Naive thymus-derived CD4-positive, alpha-beta T cell (primary cell): Measurements from ENCODE around the gene GGNBP2. TPM values are rescaled to one million over a fixed set of nuclear protein-coding genes. Genes with fewer than 3 reads are reported as not detected.

Source experiments
- ATAC-seq: fragments of 150-1000 bp; cut with Tn5 transposase; 2 replicates; pipeline ENCODE4 v1.10.0; 2021; ENCODE audit warnings: mild to moderate bottlenecking, moderate library complexity
- CTCF ChIA-PET: fragments of 350-600 bp; sonication (Branson Sonifier 250); formaldehyde crosslinking; loops from one replicate; lab custom pipeline; 2021; ENCODE audit warnings: antibody characterized with exemption; lab: Charles Lee
- POLR2A ChIA-PET: fragments of 350-600 bp; sonication (Branson Sonifier 250); formaldehyde crosslinking; loops from one replicate; lab custom pipeline; 2021; ENCODE audit warnings: antibody characterized with exemption, inconsistent platforms; lab: Charles Lee
- DNase-seq, 9 donors: peaks; one replicate each; pipeline versions ENCODE4 v3.0.0 to v3.0.0-alpha.2; 2020 to 2022; ENCODE audit warnings: mixed read lengths in 1 of 9
- H3K27ac ChIP-seq: one replicate; pipeline ENCODE4 v1.7.0; 2013; ENCODE audit warnings: mild to moderate bottlenecking, low read depth, low read length, moderate library complexity
- H3K27me3 ChIP-seq, 2 donors: one replicate each; pipeline ENCODE4 v1.7.0; 2013; ENCODE audit warnings: low read length in 2 of 2, mild to moderate bottlenecking in 2 of 2, moderate library complexity in 2 of 2; ENCODE audit not compliant: control insufficient read depth in 2 of 2, insufficient read depth in 2 of 2
- H3K36me3 ChIP-seq, 3 experiments: 1 replicate in 2 of 3; 2 replicates in 1 of 3; pipeline ENCODE4 v1.7.0; 2013; ENCODE audit warnings: low read length in 3 of 3, mild to moderate bottlenecking in 3 of 3, moderate library complexity in 1 of 3; ENCODE audit not compliant: insufficient read depth in 3 of 3, control insufficient read depth in 2 of 3
- H3K4me1 ChIP-seq, 2 donors: one replicate each; pipeline ENCODE4 v1.7.0; 2013; ENCODE audit warnings: low read length in 2 of 2, mild to moderate bottlenecking in 2 of 2, moderate library complexity in 1 of 2; ENCODE audit not compliant: control insufficient read depth in 2 of 2, insufficient read depth in 2 of 2
- H3K4me3 ChIP-seq: 2 replicates; pipeline ENCODE4 v1.7.0; 2013; ENCODE audit warnings: mild to moderate bottlenecking, low read length
- H3K9me3 ChIP-seq, 3 experiments: 1 replicate in 2 of 3; 2 replicates in 1 of 3; pipeline ENCODE4 v1.7.0; 2013; ENCODE audit warnings: low read length in 3 of 3; ENCODE audit not compliant: control insufficient read depth in 2 of 3
- H3K27ac Mint-ChIP-seq, 9 donors: one replicate each; pipeline ENCODE4 v1.8.0; 2020 to 2022; ENCODE audit warnings: mixed read lengths in 9 of 9, mild to moderate bottlenecking in 8 of 9, moderate library complexity in 5 of 9, inconsistent platforms in 2 of 9
- H3K27me3 Mint-ChIP-seq, 5 donors: one replicate each; pipeline ENCODE4 v1.8.0; 2021 to 2022; ENCODE audit warnings: mixed read lengths in 5 of 5, mild to moderate bottlenecking in 1 of 5
- H3K36me3 Mint-ChIP-seq, 5 donors: one replicate each; pipeline ENCODE4 v1.8.0; 2020 to 2022; ENCODE audit warnings: mixed read lengths in 5 of 5, mild to moderate bottlenecking in 3 of 5, inconsistent platforms in 1 of 5
- H3K4me1 Mint-ChIP-seq, 7 donors: one replicate each; pipeline ENCODE4 v1.8.0; 2020 to 2022; ENCODE audit warnings: mixed read lengths in 7 of 7, mild to moderate bottlenecking in 3 of 7, inconsistent platforms in 1 of 7
- H3K4me3 Mint-ChIP-seq, 10 donors: one replicate each; pipeline ENCODE4 v1.8.0; 2020 to 2022; ENCODE audit warnings: mild to moderate bottlenecking in 10 of 10, mixed read lengths in 10 of 10, moderate library complexity in 6 of 10, inconsistent platforms in 2 of 10
- H3K9me3 Mint-ChIP-seq, 11 donors: one replicate each; pipeline ENCODE4 v1.8.0; 2020 to 2022; ENCODE audit warnings: mixed read lengths in 11 of 11, mild to moderate bottlenecking in 4 of 11, inconsistent platforms in 1 of 11, moderate library complexity in 1 of 11
- intact Hi-C, 2 donors: fragments of 100-400 bp; cut with micrococcal nuclease; formaldehyde crosslinking; loops; one replicate each; pipeline ENCODE4 v1.15.1; 2023
- polyA plus RNA-seq, 2 donors: library from polyadenylated mRNA; unstranded; fragments of 300-500 nt; fragmentation: Illumina TruSeq; gene quantifications; one replicate each; pipeline ENCODE4 v1.2.3, GENCODE V29; 2021
- total RNA-seq, 6 experiments: library from RNA in 5 of 6; stranded (reverse) in 5 of 6; gene quantifications; 1 replicate in 5 of 6; 2 replicates in 1 of 6; pipeline ENCODE4 v1.2.3 and lab custom pipeline; 2021 to 2026

Gene GGNBP2
- total and polyA plus RNA-seq, 7 experiments from 2014 or later: 60.4 to 173 (median 138) TPM

DNA sequence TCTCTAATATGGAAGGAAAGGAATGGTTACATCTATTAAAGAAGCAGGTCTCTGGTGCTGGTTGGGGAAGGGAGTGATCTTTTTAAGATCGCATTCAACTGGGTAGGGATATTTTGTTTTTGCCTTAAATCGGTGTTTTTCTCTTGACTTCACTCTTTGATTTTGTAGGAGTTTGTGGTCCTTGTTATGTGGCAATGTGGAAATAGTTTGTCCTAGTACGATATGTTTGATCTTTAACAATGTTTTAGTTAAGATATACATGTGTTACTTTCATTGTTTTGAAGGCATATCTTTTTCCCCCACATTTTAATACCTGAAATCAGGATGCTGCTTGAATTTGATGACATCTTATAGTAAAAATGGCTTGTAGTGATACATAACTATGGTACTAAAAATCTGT lies 8.7 kb downstream of the GGNBP2 start:
- CTCF ChIA-PET: no interaction called here
- peak overlapping the region; percentile 29 to 88 (median 66) for H3K4me3 Mint-ChIP-seq
- H3K36me3 Mint-ChIP-seq: peaks cover 11 to 26% (median 21%) of the 10 kb centered on the region in 5 donors
- Histone ChIP-seq H3K4me3 (no peak overlapping the region), H3K36me3 (peaks cover 10 to 29% (median 17%) of the 10 kb centered on the region in 3 experiments), H3K27ac (no peak overlapping the region), H3K27me3 (no peaks in the 10 kb centered on the region), H3K4me1 (peaks cover 16 to 54% of the 10 kb centered on the region in 2 donors), H3K9me3 (no peaks in the 10 kb centered on the region)
- H3K27me3 Mint-ChIP-seq: no peaks in the 10 kb centered on the region
- ATAC-seq (peak; percentile 28), DNase-seq (peak in 5 of 9 donors; percentile 17 to 60 (median 35))
- H3K27ac Mint-ChIP-seq: peak overlapping the region; percentile 20 to 89 (median 67)
- intact Hi-C loops: no loop called here
- peaks cover 43 to 83% (median 68%) of the 10 kb centered on the region in 7 donors for H3K4me1 Mint-ChIP-seq
- POLR2A ChIA-PET: interaction anchor here (1.4 to 2.6 kb wide), 2 partner anchors 9 to 18 kb away, joined by 4 to 8 read pairs; partner anchors contain the start of genes GGNBP2 and PIGW
- H3K9me3 Mint-ChIP-seq: no peaks in the 10 kb centered on the region

DNA sequence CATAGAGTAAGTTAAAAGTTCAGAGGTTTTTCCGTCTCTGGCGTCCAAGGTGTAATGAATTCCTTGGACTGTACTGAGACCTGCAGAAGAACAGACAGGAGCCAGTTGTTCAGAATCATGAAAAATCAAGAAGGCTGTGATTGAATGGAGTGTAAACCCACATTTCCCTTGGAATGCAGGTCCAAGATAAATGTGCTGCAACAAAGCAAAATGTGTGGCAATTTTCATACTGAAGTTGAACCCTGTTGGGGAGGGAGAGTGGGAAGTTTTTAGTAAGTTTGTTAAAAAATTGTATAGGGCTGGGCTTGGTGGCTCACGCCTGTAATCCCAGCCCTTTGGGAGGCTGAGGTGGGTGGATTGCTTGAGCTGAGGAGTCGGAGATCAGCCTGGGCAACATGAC lies 21.4 kb downstream of the GGNBP2 start:
- ChIA-PET CTCF (no interaction called here), POLR2A (interaction anchor here (2.8 kb wide), 1 partner anchor 20 kb away, joined by 11 read pairs; no protein-coding TSS in a partner anchor)
- Mint-ChIP-seq H3K4me3 (no peak overlapping the region), H3K4me1 (peaks cover 12 to 37% (median 27%) of the 10 kb centered on the region in 7 donors), H3K36me3 (peaks cover 3 to 38% (median 21%) of the 10 kb centered on the region in 5 donors), H3K27ac (peak overlapping the region in 4 of 9 donors; percentile 11 to 56 (median 21)), H3K27me3 (no peaks in the 10 kb centered on the region), H3K9me3 (no peaks in the 10 kb centered on the region)
- peaks cover 7 to 81% (median 19%) of the 10 kb centered on the region in 3 experiments for H3K36me3 ChIP-seq
- H3K4me1 ChIP-seq: peaks cover 4 to 7% of the 10 kb centered on the region in 2 donors
- intact Hi-C loops: no loop called here
- H3K4me3 ChIP-seq: no peak overlapping the region
- no peak overlapping the region for H3K27ac ChIP-seq
- H3K27me3 ChIP-seq: no peaks in the 10 kb centered on the region
- ATAC-seq (no peak), DNase-seq (no peak)
- no peaks in the 10 kb centered on the region for H3K9me3 ChIP-seq

DNA sequence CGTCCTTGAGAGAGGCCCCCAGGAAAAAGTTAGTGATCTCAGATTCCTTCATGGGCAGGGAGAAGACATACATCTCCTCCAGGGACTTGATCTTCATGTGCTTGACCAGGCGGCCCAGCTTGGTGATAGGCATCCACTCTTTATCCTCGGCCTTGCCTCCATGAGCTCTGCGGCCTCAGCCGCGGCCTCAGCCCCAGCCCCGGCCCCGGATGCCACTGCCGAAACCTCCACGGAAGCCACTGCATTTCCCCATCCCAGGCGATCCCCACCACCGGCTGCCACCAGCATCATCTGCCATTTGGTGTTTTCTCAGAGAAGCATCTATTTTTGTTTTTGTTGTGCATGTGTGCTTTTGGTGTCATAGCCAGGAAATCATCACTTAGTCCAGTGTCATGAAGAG lies 30.3 kb downstream of the GGNBP2 start:
- POLR2A ChIA-PET: interaction anchor here (1.1 kb wide), 1 partner anchor 29 kb away, joined by 4 read pairs; no protein-coding TSS in a partner anchor
- H3K4me1 Mint-ChIP-seq: peaks cover 9 to 39% (median 29%) of the 10 kb centered on the region in 7 donors

DNA sequence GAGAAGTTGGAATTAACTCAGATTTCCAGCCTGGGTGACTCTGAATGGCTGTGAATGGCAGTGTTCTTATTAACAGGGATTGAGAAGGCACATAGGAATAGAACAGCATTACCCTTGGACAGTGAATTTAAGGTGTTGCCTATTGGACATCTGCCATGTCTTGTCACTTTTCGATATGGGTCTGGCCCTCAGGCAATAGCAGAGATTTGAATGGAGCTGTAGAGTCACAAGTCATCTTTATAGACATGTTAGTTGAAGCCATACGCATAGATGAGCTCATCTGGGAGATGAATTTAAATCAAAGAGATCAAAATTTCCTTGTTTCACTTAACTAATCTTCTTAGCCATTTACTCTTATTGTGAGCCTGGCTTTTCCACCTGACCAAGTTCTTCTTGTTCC lies 32.1 kb downstream of the GGNBP2 start:
- H3K4me1 Mint-ChIP-seq: peaks cover 12 to 39% (median 27%) of the 10 kb centered on the region in 7 donors
- H3K27me3 Mint-ChIP-seq: no peaks in the 10 kb centered on the region
- Histone ChIP-seq H3K4me3 (no peak overlapping the region), H3K27ac (no peak overlapping the region), H3K9me3 (no peaks in the 10 kb centered on the region), H3K36me3 (peaks cover 14 to 73% (median 15%) of the 10 kb centered on the region in 3 experiments), H3K27me3 (no peaks in the 10 kb centered on the region), H3K4me1 (no peaks in the 10 kb centered on the region)
- ATAC-seq (no peak), DNase-seq (no peak)
- peak overlapping the region in 1 of 10 donors; percentile 8 for H3K4me3 Mint-ChIP-seq
- intact Hi-C loops: no loop called here
- no peaks in the 10 kb centered on the region for H3K9me3 Mint-ChIP-seq
- ChIA-PET POLR2A (interaction anchor here (0.8 kb wide), 1 partner anchor 21 kb away, joined by 3 read pairs; no protein-coding TSS in a partner anchor), CTCF (no interaction called here)
- peaks cover 0 to 45% (median 23%) of the 10 kb centered on the region in 5 donors for H3K36me3 Mint-ChIP-seq
- H3K27ac Mint-ChIP-seq: peak overlapping the region in 4 of 9 donors; percentile 1 to 52 (median 32)

More for the DNA sequence above, 30.3 kb downstream of the GGNBP2 start:
- H3K4me3 Mint-ChIP-seq: no peak overlapping the region
- no peak for ATAC-seq
- peaks cover 0 to 40% (median 18%) of the 10 kb centered on the region in 5 donors for H3K36me3 Mint-ChIP-seq
- no peaks in the 10 kb centered on the region for H3K9me3 Mint-ChIP-seq
- intact Hi-C loops: no loop called here
- H3K27ac Mint-ChIP-seq: peak overlapping the region in 2 of 9 donors; percentile 13 to 32
- no peaks in the 10 kb centered on the region for H3K27me3 Mint-ChIP-seq
- no peaks in the 10 kb centered on the region for H3K27me3 ChIP-seq
- no peak for DNase-seq
- H3K4me1 ChIP-seq: no peaks in the 10 kb centered on the region
- no peak overlapping the region for H3K4me3 ChIP-seq
- no peak overlapping the region for H3K27ac ChIP-seq
- H3K36me3 ChIP-seq: peaks cover 11 to 71% (median 16%) of the 10 kb centered on the region in 3 experiments
- H3K9me3 ChIP-seq: no peaks in the 10 kb centered on the region
- CTCF ChIA-PET: no interaction called here

DNA sequence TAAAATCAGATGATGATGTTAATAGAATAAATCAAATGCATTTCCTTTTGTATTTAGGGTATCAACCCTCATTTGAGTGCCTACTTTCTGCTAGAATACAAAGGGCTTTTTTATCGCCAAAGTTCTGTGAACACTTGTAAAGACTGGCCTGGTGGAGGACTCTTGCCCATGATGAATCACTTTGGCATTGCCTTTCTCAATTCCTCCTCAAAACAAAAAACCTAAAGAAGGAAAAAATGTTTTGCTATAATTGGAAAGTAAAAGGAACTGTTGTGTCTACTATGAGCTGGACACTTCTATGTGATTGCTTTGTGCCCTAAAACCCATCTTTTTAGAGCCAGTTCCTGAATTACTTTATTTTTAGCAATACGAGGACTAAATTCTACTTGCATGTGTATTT lies 34.0 kb downstream of the GGNBP2 start:
- Histone ChIP-seq H3K27me3 (no peaks in the 10 kb centered on the region), H3K36me3 (peaks cover 9 to 73% (median 14%) of the 10 kb centered on the region in 3 experiments), H3K9me3 (no peaks in the 10 kb centered on the region), H3K4me3 (no peak overlapping the region), H3K27ac (no peak overlapping the region), H3K4me1 (no peaks in the 10 kb centered on the region)
- Mint-ChIP-seq H3K4me3 (no peak overlapping the region), H3K36me3 (peaks cover 0 to 30% (median 18%) of the 10 kb centered on the region in 5 donors), H3K9me3 (no peaks in the 10 kb centered on the region), H3K27ac (no peak overlapping the region), H3K4me1 (peaks cover 8 to 26% (median 19%) of the 10 kb centered on the region in 7 donors), H3K27me3 (no peaks in the 10 kb centered on the region)
- intact Hi-C loops: no loop called here
- CTCF ChIA-PET: no interaction called here
- no peak for DNase-seq
- ATAC-seq: no peak
- POLR2A ChIA-PET: interaction anchor here (0.9 to 1.2 kb wide), 2 partner anchors 15 to 23 kb away, joined by 3 read pairs; partner anchors contain the start of gene MRM1

DNA sequence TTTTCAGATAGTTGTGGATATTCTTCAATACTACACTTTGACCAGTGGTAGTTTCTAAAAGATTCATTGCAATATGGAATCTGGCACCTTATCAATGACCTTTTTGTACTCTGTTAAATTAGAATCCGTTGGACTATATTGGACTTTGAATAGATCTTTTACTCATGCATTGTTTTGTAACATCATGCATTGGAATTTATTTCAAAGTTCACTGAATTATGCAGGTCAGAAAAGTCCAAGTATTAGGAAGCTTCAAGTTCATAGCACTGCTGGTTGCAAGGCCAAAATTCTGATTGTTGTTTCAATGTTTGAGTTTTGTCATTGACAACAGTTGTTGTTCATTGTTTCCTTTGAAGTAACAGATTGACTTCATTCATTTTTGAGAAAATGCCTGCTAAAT lies 39.1 kb downstream of the GGNBP2 start:
- intact Hi-C loops: no loop called here
- no peak overlapping the region for H3K27ac ChIP-seq
- CTCF ChIA-PET: no interaction called here
- H3K9me3 ChIP-seq: no peaks in the 10 kb centered on the region
- ATAC-seq (no peak), DNase-seq (no peak)
- H3K27me3 ChIP-seq: no peaks in the 10 kb centered on the region
- Mint-ChIP-seq H3K4me3 (no peak overlapping the region), H3K9me3 (no peaks in the 10 kb centered on the region), H3K4me1 (peaks cover 0 to 9% (median 2%) of the 10 kb centered on the region in 7 donors), H3K27ac (peak overlapping the region in 1 of 9 donors; percentile 67), H3K27me3 (no peaks in the 10 kb centered on the region), H3K36me3 (peaks cover 0 to 24% (median 19%) of the 10 kb centered on the region in 5 donors)
- peaks cover 16 to 92% (median 24%) of the 10 kb centered on the region in 3 experiments for H3K36me3 ChIP-seq
- H3K4me3 ChIP-seq: no peak overlapping the region
- no peaks in the 10 kb centered on the region for H3K4me1 ChIP-seq
- POLR2A ChIA-PET: interaction anchor here (0.7 to 1.7 kb wide), 2 partner anchors 10 to 131 kb away, joined by 3 to 5 read pairs; no protein-coding TSS in a partner anchor
